Heart right ventricle (tissue), 16 donors: ENCODE results near the gene LRMDA. TPM values are rescaled to one million over a fixed set of nuclear protein-coding genes. Genes with fewer than 3 reads are reported as not detected.

Experiments
- ATAC-seq, 8 donors: fragments of 200-7000 bp; cut with Tn5 transposase; one replicate each; pipeline ENCODE4 v1.9.1; 2020; ENCODE audit warnings: mild to moderate bottlenecking in 8 of 8, moderate library complexity in 8 of 8, moderate number of reproducible peaks in 1 of 8
- DNase-seq, 2 donors: peaks; one replicate each; pipeline ENCODE4 v3.0.0-alpha.2; 2020
- H3K27ac ChIP-seq, 10 donors: fragments of 200-600 bp; sonication (generic) in 2 of 10; one replicate each; pipeline versions ENCODE4 v1.5.0 to v1.8.0; 2020 to 2022; ENCODE audit warnings: mild to moderate bottlenecking in 3 of 10
- H3K27me3 ChIP-seq, 7 donors: fragments of 200-600 bp; one replicate each; pipeline ENCODE4 v1.8.0; 2021 to 2022; ENCODE audit warnings: mild to moderate bottlenecking in 2 of 7
- H3K36me3 ChIP-seq, 9 donors: fragments of 200-600 bp; sonication (generic) in 1 of 9; one replicate each; pipeline versions ENCODE4 v1.5.0 to v1.8.0; 2020 to 2022; ENCODE audit warnings: mild to moderate bottlenecking in 2 of 9
- H3K4me1 ChIP-seq, 9 donors: fragments of 200-600 bp; sonication (generic) in 1 of 9; one replicate each; pipeline versions ENCODE4 v1.5.0 to v1.8.0; 2020 to 2022; ENCODE audit warnings: mild to moderate bottlenecking in 4 of 9
- H3K4me3 ChIP-seq, 10 donors: fragments of 200-600 bp; sonication (generic) in 2 of 10; one replicate each; pipeline versions ENCODE4 v1.5.0 to v1.8.0; 2020 to 2022; ENCODE audit warnings: mild to moderate bottlenecking in 7 of 10, moderate library complexity in 2 of 10
- H3K9me3 ChIP-seq, 11 donors: fragments of 200-600 bp in 10 of 11; sonication (generic) in 2 of 11; one replicate each; pipeline versions ENCODE4 v1.5.0 to v1.8.0; 2013 to 2022; ENCODE audit warnings: mild to moderate bottlenecking in 2 of 11, control low read depth in 1 of 11, moderate library complexity in 1 of 11
- CTCF ChIP-seq, 9 donors: fragments of 200-600 bp; sonication (generic) in 2 of 9; IDR thresholded peaks; one replicate each; pipeline versions ENCODE4 v1.5.0 to v1.8.0; 2021 to 2022; ENCODE audit warnings: antibody characterized with exemption in 9 of 9, mild to moderate bottlenecking in 5 of 9, moderate library complexity in 1 of 9
- WGBS, 2 donors: extraction: QIAGEN DNeasy Blood & Tissue Kit; methylation state at CpG; one replicate each; pipeline ENCODE4 v1.1.7; 2013; ENCODE audit warnings: inconsistent platforms in 1 of 2; 5-methylcytosine and 5-hydroxymethylcytosine counted together
- intact Hi-C, 10 donors: fragments of 100-400 bp; cut with DNase I; formaldehyde crosslinking; loops; one replicate each; pipeline versions ENCODE4 v1.11.1 to v1.14.2; 2022
- polyA plus RNA-seq, 2 donors: library from polyadenylated mRNA; stranded (reverse); fragments of 200-250 nt; gene quantifications; one replicate each; pipeline ENCODE4 v1.2.3, GENCODE V29; 2013
- total RNA-seq, 10 donors: library from RNA; stranded (reverse); fragmentation: NEBNext Ultra II Directional in 3 of 10; extraction: Animal tissue kit (Norgen Biotek cat#: 25700) in 3 of 10; gene quantifications; one replicate each; pipeline versions ENCODE4 v1.2.1 to v1.2.4, GENCODE V29; 2021 to 2023
- donor health status: Arrhythmogenic right ventricular cardiomyopathy.
- donor health status: ischemic (EF 13 %, LVEDD 7.1; RV severe dilation, severe dysfunction).
- donor health status: healthy with polysubstance abuse.
- donor health status: DM: no; HTN: yes; CAD: no.
- donor health status: DM: no; HTN: no; CAD: no.
- donor health status: ischemic (EF 25% LVEDD 6.9; RV normal size, moderate dysfunction).
- donor health status: ischemic (EF 25% LVEDD 5.7; RV mildly dilated, moderate dysfunction).
- donor health status: healthy.
- donor health status: DM: yes; HTN: yes; CAD: no.
- donor health status: Ischemic cardiomyopathy.
- donor health status: ischemic (EF 35%, LVEDD 5.7; RV mildly dilated, moderate dysfunction).
- donor health status: nonischemic (EF 11% LVEDD 7.7; RV severe dilation, severe dysfunction).
- donor health status: DM: yes; HTN: yes; CAD: no.
- donor health status: PGD.
- donor health status: ischemic (EF 29% LVEDD 5.4; RV normal size, mild dysfunction).
- donor health status: nonischemic (EF 23%, LVEDD 6.1; RV moderate dilation, normal function).

Gene LRMDA
- total and polyA plus RNA-seq, 12 donors = 4.0 to 59.8 (median 12.7) TPM

DNA sequence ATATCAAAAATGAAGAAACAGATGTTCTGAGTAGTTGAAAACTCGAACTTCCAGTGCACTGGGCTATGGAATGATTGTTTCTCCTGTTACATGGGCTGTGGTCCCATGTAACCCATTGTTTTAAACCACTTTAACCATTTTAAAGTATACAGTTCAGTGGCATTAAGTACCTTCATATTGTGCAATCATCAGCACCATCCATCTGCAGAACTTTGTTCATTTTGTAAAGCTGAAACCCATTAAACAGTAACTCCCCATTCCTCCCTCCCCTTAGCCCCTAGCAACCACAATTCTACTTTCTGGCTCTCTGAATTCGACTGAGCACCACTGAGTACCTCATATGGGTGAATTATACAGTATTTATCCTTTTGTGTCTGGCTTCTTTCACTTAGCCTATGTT is 217.4 kb downstream of the LRMDA start:
- H3K27ac ChIP-seq = no peak overlapping the region
- peaks cover 0 to 28% (median 7%) of the 10 kb centered on the region in 9 donors for H3K4me1 ChIP-seq
- no peaks in the 10 kb centered on the region for H3K36me3 ChIP-seq
- DNase-seq (no peak), ATAC-seq (no peak)
- H3K27me3 ChIP-seq = no peaks in the 10 kb centered on the region
- H3K9me3 ChIP-seq = no peaks in the 10 kb centered on the region
- no peak for TF ChIP-seq CTCF (IDR thresholded peaks at IDR 0.05)
- no peak overlapping the region for H3K4me3 ChIP-seq
- intact Hi-C loops = no loop called here
- WGBS, 2 donors = 74 to 75% methylated on average over 2 of the region's 2 CpGs

- no peak for ATAC-seq
- TF ChIP-seq CTCF (IDR thresholded peaks at IDR 0.05) = no peak
- Histone ChIP-seq H3K27ac (no peak overlapping the region), H3K4me3 (no peak overlapping the region), H3K4me1 (peaks cover 0 to 34% (median 13%) of the 10 kb centered on the region in 9 donors), H3K27me3 (no peaks in the 10 kb centered on the region), H3K36me3 (no peaks in the 10 kb centered on the region), H3K9me3 (no peaks in the 10 kb centered on the region)
- WGBS, 2 donors = 67 to 81% methylated on average over 1 of the region's 1 CpG
- intact Hi-C loops = no loop called here
- DNase-seq = no peak
These were observed 218.0 kb downstream of the LRMDA start for GRCh38 chr10:75649466-75649865.

- Histone ChIP-seq H3K36me3 (no peaks in the 10 kb centered on the region), H3K4me3 (no peak overlapping the region), H3K27ac (no peak overlapping the region), H3K4me1 (peaks cover 3 to 46% (median 25%) of the 10 kb centered on the region in 9 donors), H3K27me3 (no peaks in the 10 kb centered on the region), H3K9me3 (no peaks in the 10 kb centered on the region)
- DNase-seq (no peak), ATAC-seq (no peak)
- WGBS, 2 donors = 80 to 86% methylated on average over 4 of the region's 4 CpGs
- TF ChIP-seq CTCF (IDR thresholded peaks at IDR 0.05) = no peak
- intact Hi-C loops = loop anchor here in 3 of 10 donors (10.0 kb wide), 1 partner anchor 246 kb away; the partner anchor contains the start of gene ZNF503 (in 3 of the 3)
These were observed 219.2 kb downstream of the LRMDA start for GRCh38 chr10:75650648-75651047.

DNA sequence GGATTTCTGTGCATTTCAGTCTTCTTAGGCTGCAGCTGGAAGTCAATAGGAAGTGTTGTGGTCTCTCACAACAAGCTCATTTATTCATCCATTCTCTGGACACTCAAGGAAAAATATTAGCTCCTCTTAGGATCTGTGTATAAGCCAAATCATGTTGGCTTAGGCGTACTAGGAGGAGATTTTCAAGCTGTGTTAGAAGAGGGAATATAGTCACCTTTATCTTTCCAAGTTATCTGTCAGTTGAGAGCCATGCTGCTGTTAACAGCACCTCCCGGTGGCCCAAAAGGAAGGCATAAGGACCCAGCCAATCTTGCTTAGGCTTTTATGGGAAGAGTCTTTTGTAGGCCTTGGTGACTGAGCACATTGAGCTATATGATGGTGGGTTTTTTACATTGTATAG is 220.0 kb downstream of the LRMDA start:
- DNase-seq = no peak
- Histone ChIP-seq H3K4me1 (peaks cover 3 to 54% (median 32%) of the 10 kb centered on the region in 9 donors), H3K9me3 (no peaks in the 10 kb centered on the region), H3K36me3 (no peaks in the 10 kb centered on the region), H3K27me3 (no peaks in the 10 kb centered on the region), H3K4me3 (no peak overlapping the region), H3K27ac (no peak overlapping the region)
- peak in 1 of 8 donors; percentile 21 for ATAC-seq
- peak in 2 of 9 donors; percentile 10 to 13 for TF ChIP-seq CTCF (IDR thresholded peaks at IDR 0.05)
- 73 to 75% methylated on average over 2 of the region's 2 CpGs for WGBS, 2 donors
- intact Hi-C loops = loop anchor here in 3 of 10 donors (10.0 kb wide), 1 partner anchor 247 kb away; the partner anchor contains the start of gene ZNF503 (in 3 of the 3)
